Endothelial cell of umbilical vein (primary cell): Measurements from ENCODE around the gene LDLRAD4.

Source experiments
- CTCF ChIP-seq, 2 donors: IDR thresholded peaks; 1 replicate in 1 of 2; 2 replicates in 1 of 2; pipeline ENCODE4 v1.5.1; 2011; ENCODE audit warnings: low read length in 2 of 2, mild to moderate bottlenecking in 2 of 2, moderate library complexity in 2 of 2, control low read depth in 1 of 2, inconsistent platforms in 1 of 2, low read depth in 1 of 2; ENCODE audit not compliant: insufficient read depth in 1 of 2; ENCODE audit errors: extremely low read depth in 1 of 2
- EZH2 ChIP-seq: IDR thresholded peaks from 2 replicates; pipeline ENCODE4 v1.6.1; 2012; ENCODE audit warnings: borderline replicate concordance, low read depth, mild to moderate bottlenecking, moderate library complexity, low read length, inconsistent platforms; ENCODE audit not compliant: severe bottlenecking
- FOS ChIP-seq: IDR thresholded peaks from 2 replicates; pipeline ENCODE4 v1.6.1; 2011; ENCODE audit warnings: mild to moderate bottlenecking, low read length, moderate library complexity, borderline replicate concordance; ENCODE audit not compliant: insufficient read depth
- JUN ChIP-seq: IDR thresholded peaks from 2 replicates; pipeline ENCODE4 v1.6.1; 2011; ENCODE audit warnings: borderline replicate concordance, low read depth; ENCODE audit not compliant: insufficient read length, insufficient read depth
- MAX ChIP-seq: IDR thresholded peaks from 2 replicates; pipeline ENCODE4 v1.6.1; 2011; ENCODE audit not compliant: insufficient read depth, insufficient read length
- POLR2A ChIP-seq: IDR thresholded peaks from 2 replicates; pipeline ENCODE4 v1.6.1; 2012; ENCODE audit warnings: low read depth, mild to moderate bottlenecking, control low read depth, low read length
- POLR2AphosphoS5 ChIP-seq: IDR thresholded peaks from 2 replicates; pipeline ENCODE4 v1.6.1; 2012; ENCODE audit warnings: low read depth, mild to moderate bottlenecking, control low read depth, low read length, moderate library complexity; ENCODE audit not compliant: insufficient read depth

GRCh38 chr18:13320096-13320495 is 101.5 kb downstream of the LDLRAD4 start:
- TF ChIP-seq EZH2 = no peak
- no peak for TF ChIP-seq CTCF (IDR thresholded peaks at IDR 0.05; ENCODE audit: extremely low read depth in 1 of 2, insufficient read depth in 1 of 2, low read depth in 1 of 2, low read length in 2 of 2)
- TF ChIP-seq MAX = no peak
- no peak for TF ChIP-seq POLR2A
- TF ChIP-seq POLR2AphosphoS5 = no peak
- no peak for TF ChIP-seq JUN
- TF ChIP-seq FOS = no peak
